WTC11 (cell line): ENCODE results near the gene MYOZ1.
"Not testable (repeated sequence)": the region's sequence is repeated elsewhere in the genome, so short reads cannot be mapped to it uniquely, and the experiment has no call there.

Experiments used
- IRF2 ChIP-seq: sonication (generic); formaldehyde crosslinking; IDR thresholded peaks from 2 replicates; pipeline ENCODE4 v1.8.0; 2022; ENCODE audit warnings: low read depth, missing genetic modification reagents, borderline replicate concordance
- KAT7 ChIP-seq: sonication (generic); formaldehyde crosslinking; IDR thresholded peaks from 2 replicates; pipeline ENCODE4 v1.8.1; 2023; ENCODE audit warnings: missing genetic modification reagents, mild to moderate bottlenecking, borderline replicate concordance
- NFE2L1 ChIP-seq: sonication (generic); formaldehyde crosslinking; IDR thresholded peaks from 2 replicates; pipeline ENCODE4 v1.8.1; 2023; ENCODE audit warnings: missing genetic modification reagents
- NR1H2 ChIP-seq: sonication (generic); formaldehyde crosslinking; IDR thresholded peaks from 2 replicates; pipeline ENCODE4 v1.9.0; 2021; ENCODE audit warnings: mild to moderate bottlenecking, moderate library complexity, missing genetic modification reagents
- TEAD1 ChIP-seq: sonication (generic); formaldehyde crosslinking; IDR thresholded peaks from 2 replicates; pipeline ENCODE4 v1.8.0; 2022; ENCODE audit warnings: mild to moderate bottlenecking, missing genetic modification reagents
- ZNF396 ChIP-seq: fragments of 250-450 bp; sonication (Bioruptor Pico); IDR thresholded peaks from 2 replicates; pipeline ENCODE4 v1.8.0; 2021; ENCODE audit warnings: mild to moderate bottlenecking, moderate library complexity, borderline replicate concordance
- TF ChIP-seq, protein P1 (sequence below): sonication (generic); formaldehyde crosslinking; IDR thresholded peaks from 2 replicates; pipeline ENCODE4 v1.8.1; 2022; ENCODE audit warnings: low read depth, mild to moderate bottlenecking, moderate library complexity, missing genetic modification reagents, borderline replicate concordance
- TF ChIP-seq, protein P2 (sequence below): fragments of 200-600 bp; IDR thresholded peaks from 2 replicates; pipeline ENCODE4 v1.8.0; 2022; ENCODE audit warnings: antibody characterized with exemption
- TF ChIP-seq, protein P3 (sequence below): sonication (generic); formaldehyde crosslinking; IDR thresholded peaks from 2 replicates; pipeline ENCODE4 v1.8.1; 2022; ENCODE audit warnings: missing genetic modification reagents, borderline replicate concordance
- TF ChIP-seq, protein P4 (sequence below): sonication (generic); formaldehyde crosslinking; IDR thresholded peaks from 2 replicates; pipeline ENCODE4 v1.8.0; 2022; ENCODE audit warnings: mild to moderate bottlenecking, missing genetic modification reagents
- TF ChIP-seq, protein P5 (sequence below): sonication (generic); formaldehyde crosslinking; IDR thresholded peaks from 2 replicates; pipeline ENCODE4 v1.8.1; 2022; ENCODE audit warnings: mild to moderate bottlenecking, moderate library complexity, missing genetic modification reagents
- TF ChIP-seq, protein P6 (sequence below): sonication (generic); formaldehyde crosslinking; IDR thresholded peaks from 2 replicates; pipeline ENCODE4 v1.8.1; 2023; ENCODE audit warnings: mild to moderate bottlenecking, missing genetic modification reagents, moderate library complexity
- TF ChIP-seq, protein P7 (sequence below): sonication (generic); formaldehyde crosslinking; IDR thresholded peaks from 2 replicates; pipeline ENCODE4 v1.8.0; 2022; ENCODE audit warnings: mild to moderate bottlenecking, missing genetic modification reagents
- TF ChIP-seq, protein P8 (sequence below): sonication (generic); formaldehyde crosslinking; IDR thresholded peaks from 2 replicates; pipeline ENCODE4 v1.8.1; 2022; ENCODE audit warnings: low read depth, missing genetic modification reagents, borderline replicate concordance

DNA sequence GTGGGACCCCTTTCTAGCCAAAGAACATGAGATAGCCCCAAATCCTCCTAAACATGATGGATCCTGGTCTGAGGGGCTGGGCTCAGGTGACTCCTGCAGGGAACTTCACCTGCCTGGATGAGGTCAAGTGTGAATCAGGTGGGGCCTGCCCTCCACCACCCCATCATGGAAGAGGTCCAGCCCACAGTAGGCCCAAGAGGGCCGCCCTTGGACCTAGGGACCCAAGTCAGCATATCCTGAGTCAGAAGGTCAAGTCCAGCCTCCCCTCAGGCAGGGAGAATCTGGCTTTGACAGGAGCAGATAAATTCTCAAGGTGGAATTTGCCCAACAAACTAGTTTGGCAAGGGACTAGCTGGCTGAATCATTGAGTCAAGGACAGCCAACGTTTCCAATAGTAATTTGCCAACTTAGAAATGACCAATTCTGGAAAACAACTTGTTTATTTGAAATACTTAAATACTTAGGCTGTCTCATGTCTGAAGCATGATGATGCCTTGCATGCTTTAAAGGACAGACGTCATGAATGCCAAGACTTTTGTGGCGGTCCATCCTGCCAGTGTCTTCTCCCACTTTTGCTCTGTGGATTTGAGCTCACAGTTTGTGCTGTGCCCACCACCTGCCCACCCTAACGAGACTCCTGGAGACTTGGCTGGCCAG, 25.0 kb upstream of the MYOZ1 start:
- TF ChIP-seq TEAD1; IRF2 (CRISPR knock-in tag); NFE2L1 (CRISPR knock-in tag); ZNF396 (CRISPR knock-in tag); NR1H2; KAT7 (CRISPR knock-in tag): not testable (repeated sequence)
- TF ChIP-seq, protein P1, sequence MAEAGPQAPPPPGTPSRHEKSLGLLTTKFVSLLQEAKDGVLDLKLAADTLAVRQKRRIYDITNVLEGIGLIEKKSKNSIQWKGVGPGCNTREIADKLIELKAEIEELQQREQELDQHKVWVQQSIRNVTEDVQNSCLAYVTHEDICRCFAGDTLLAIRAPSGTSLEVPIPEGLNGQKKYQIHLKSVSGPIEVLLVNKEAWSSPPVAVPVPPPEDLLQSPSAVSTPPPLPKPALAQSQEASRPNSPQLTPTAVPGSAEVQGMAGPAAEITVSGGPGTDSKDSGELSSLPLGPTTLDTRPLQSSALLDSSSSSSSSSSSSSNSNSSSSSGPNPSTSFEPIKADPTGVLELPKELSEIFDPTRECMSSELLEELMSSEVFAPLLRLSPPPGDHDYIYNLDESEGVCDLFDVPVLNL (CRISPR knock-in tag) = not testable (repeated sequence)
- TF ChIP-seq, protein P2, sequence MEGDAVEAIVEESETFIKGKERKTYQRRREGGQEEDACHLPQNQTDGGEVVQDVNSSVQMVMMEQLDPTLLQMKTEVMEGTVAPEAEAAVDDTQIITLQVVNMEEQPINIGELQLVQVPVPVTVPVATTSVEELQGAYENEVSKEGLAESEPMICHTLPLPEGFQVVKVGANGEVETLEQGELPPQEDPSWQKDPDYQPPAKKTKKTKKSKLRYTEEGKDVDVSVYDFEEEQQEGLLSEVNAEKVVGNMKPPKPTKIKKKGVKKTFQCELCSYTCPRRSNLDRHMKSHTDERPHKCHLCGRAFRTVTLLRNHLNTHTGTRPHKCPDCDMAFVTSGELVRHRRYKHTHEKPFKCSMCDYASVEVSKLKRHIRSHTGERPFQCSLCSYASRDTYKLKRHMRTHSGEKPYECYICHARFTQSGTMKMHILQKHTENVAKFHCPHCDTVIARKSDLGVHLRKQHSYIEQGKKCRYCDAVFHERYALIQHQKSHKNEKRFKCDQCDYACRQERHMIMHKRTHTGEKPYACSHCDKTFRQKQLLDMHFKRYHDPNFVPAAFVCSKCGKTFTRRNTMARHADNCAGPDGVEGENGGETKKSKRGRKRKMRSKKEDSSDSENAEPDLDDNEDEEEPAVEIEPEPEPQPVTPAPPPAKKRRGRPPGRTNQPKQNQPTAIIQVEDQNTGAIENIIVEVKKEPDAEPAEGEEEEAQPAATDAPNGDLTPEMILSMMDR = not testable (repeated sequence)
- TF ChIP-seq, protein P3, sequence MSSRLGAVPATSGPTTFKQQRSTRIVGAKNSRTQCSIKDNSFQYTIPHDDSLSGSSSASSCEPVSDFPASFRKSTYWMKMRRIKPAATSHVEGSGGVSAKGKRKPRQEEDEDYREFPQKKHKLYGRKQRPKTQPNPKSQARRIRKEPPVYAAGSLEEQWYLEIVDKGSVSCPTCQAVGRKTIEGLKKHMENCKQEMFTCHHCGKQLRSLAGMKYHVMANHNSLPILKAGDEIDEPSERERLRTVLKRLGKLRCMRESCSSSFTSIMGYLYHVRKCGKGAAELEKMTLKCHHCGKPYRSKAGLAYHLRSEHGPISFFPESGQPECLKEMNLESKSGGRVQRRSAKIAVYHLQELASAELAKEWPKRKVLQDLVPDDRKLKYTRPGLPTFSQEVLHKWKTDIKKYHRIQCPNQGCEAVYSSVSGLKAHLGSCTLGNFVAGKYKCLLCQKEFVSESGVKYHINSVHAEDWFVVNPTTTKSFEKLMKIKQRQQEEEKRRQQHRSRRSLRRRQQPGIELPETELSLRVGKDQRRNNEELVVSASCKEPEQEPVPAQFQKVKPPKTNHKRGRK (CRISPR knock-in tag) = not testable (repeated sequence)
- TF ChIP-seq, protein P4, sequence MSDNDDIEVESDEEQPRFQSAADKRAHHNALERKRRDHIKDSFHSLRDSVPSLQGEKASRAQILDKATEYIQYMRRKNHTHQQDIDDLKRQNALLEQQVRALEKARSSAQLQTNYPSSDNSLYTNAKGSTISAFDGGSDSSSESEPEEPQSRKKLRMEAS (CRISPR knock-in tag) = not testable (repeated sequence)
- TF ChIP-seq, protein P5, sequence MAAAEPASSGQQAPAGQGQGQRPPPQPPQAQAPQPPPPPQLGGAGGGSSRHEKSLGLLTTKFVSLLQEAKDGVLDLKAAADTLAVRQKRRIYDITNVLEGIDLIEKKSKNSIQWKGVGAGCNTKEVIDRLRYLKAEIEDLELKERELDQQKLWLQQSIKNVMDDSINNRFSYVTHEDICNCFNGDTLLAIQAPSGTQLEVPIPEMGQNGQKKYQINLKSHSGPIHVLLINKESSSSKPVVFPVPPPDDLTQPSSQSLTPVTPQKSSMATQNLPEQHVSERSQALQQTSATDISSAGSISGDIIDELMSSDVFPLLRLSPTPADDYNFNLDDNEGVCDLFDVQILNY = not testable (repeated sequence)
- TF ChIP-seq, protein P6, sequence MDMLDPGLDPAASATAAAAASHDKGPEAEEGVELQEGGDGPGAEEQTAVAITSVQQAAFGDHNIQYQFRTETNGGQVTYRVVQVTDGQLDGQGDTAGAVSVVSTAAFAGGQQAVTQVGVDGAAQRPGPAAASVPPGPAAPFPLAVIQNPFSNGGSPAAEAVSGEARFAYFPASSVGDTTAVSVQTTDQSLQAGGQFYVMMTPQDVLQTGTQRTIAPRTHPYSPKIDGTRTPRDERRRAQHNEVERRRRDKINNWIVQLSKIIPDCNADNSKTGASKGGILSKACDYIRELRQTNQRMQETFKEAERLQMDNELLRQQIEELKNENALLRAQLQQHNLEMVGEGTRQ = not testable (repeated sequence)
- TF ChIP-seq, protein P7, sequence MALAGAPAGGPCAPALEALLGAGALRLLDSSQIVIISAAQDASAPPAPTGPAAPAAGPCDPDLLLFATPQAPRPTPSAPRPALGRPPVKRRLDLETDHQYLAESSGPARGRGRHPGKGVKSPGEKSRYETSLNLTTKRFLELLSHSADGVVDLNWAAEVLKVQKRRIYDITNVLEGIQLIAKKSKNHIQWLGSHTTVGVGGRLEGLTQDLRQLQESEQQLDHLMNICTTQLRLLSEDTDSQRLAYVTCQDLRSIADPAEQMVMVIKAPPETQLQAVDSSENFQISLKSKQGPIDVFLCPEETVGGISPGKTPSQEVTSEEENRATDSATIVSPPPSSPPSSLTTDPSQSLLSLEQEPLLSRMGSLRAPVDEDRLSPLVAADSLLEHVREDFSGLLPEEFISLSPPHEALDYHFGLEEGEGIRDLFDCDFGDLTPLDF = not testable (repeated sequence)
- TF ChIP-seq, protein P8, sequence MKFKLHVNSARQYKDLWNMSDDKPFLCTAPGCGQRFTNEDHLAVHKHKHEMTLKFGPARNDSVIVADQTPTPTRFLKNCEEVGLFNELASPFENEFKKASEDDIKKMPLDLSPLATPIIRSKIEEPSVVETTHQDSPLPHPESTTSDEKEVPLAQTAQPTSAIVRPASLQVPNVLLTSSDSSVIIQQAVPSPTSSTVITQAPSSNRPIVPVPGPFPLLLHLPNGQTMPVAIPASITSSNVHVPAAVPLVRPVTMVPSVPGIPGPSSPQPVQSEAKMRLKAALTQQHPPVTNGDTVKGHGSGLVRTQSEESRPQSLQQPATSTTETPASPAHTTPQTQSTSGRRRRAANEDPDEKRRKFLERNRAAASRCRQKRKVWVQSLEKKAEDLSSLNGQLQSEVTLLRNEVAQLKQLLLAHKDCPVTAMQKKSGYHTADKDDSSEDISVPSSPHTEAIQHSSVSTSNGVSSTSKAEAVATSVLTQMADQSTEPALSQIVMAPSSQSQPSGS (CRISPR knock-in tag) = not testable (repeated sequence)
